ENCODE measurements around the gene BIN1. TPM values are rescaled to one million over a fixed set of nuclear protein-coding genes. Genes with fewer than 3 reads are reported as not detected.

Gene BIN1
- total and polyA plus RNA-seq, 2 donors (not counting 1 experiment from before 2014, with no cell fraction given): 90.6 to 92.3 TPM

DNA sequence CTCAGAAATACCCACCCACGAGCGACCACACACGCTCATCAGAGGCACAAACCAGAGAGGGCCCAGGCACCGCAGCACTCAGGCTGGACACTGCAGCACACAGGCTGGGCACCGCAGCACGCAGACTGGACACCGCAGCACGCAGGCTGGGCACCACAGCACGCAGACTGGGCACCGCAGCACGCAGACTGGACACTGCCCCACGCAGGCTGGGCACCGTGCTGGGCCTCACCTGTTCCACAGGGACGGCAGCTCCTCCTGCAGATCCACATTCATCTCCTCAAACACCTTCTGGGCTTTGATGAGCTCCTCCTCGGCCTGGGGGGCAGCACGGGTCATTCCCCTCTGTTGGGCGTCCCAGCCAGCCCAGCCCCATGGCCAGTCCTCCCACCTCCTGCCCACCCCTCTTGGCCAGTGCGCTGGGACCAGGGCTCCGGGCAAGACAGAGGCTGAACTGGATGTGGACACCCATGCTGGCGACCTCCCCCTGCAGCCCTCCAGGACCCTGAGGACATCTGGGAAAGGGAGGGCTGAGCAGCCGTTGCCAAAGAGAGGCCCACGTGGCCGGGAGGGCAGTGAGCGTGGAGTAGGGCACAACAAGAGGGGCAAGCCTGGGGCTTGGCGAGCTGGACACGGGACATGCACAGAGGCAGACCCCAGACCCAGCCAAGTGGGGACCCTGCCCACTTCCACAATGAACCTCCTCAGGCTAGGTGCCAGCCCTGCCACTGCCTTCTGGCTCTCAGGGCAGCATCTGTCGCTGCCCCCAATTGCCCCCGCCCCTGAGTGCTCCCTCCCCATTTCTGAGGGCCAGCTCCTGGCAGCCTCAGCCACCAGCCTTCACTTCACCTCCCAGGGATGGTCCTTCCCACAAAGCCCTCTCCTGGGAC, 43.0 kb downstream of the BIN1 start:
- no peaks in the 10 kb centered on the region for H3K27me3 Mint-ChIP-seq
- peaks cover 0 to 8% of the 10 kb centered on the region in 2 donors for H3K4me1 ChIP-seq (ENCODE audit: control insufficient read depth in 2 of 2, insufficient read depth in 2 of 2, low read length in 2 of 2)
- H3K27me3 ChIP-seq (replicated peaks in 1 of 4; ENCODE audit: control extremely low read depth in 1 of 4, control insufficient read depth in 3 of 4, insufficient read depth in 4 of 4, low read length in 3 of 4): no peaks in the 10 kb centered on the region
- H4K20me1 ChIP-seq (ENCODE audit: control insufficient read depth, insufficient read depth, low read length, poor library complexity, severe bottlenecking): peaks cover 75% of the 10 kb centered on the region
- no peak overlapping the region for H3K27ac ChIP-seq (ENCODE audit: low read length in 2 of 2)
- TF ChIP-seq EZH2 (IDR thresholded peaks at IDR 0.05; ENCODE audit: borderline replicate concordance, insufficient read depth, low read depth, low read length, poor library complexity, severe bottlenecking): no peak
- TF ChIP-seq, protein P1, sequence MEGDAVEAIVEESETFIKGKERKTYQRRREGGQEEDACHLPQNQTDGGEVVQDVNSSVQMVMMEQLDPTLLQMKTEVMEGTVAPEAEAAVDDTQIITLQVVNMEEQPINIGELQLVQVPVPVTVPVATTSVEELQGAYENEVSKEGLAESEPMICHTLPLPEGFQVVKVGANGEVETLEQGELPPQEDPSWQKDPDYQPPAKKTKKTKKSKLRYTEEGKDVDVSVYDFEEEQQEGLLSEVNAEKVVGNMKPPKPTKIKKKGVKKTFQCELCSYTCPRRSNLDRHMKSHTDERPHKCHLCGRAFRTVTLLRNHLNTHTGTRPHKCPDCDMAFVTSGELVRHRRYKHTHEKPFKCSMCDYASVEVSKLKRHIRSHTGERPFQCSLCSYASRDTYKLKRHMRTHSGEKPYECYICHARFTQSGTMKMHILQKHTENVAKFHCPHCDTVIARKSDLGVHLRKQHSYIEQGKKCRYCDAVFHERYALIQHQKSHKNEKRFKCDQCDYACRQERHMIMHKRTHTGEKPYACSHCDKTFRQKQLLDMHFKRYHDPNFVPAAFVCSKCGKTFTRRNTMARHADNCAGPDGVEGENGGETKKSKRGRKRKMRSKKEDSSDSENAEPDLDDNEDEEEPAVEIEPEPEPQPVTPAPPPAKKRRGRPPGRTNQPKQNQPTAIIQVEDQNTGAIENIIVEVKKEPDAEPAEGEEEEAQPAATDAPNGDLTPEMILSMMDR (IDR thresholded peaks at IDR 0.05): no peak
- H3K4me3 ChIP-seq (ENCODE audit: control extremely low read depth in 1 of 5, extremely low read depth in 1 of 5, insufficient read depth in 1 of 5, low read depth in 2 of 5, low read length in 4 of 5): no peak overlapping the region
- peaks cover 22% of the 10 kb centered on the region for H3K79me2 ChIP-seq (ENCODE audit: control insufficient read depth, insufficient read depth, low read length)
- no peak for DNase-seq
- no peaks in the 10 kb centered on the region for H3K9me3 ChIP-seq (ENCODE audit: control extremely low read depth in 1 of 3, control insufficient read depth in 2 of 3, insufficient read depth in 1 of 3, low read length in 2 of 3)
- no peak overlapping the region for H3K4me2 ChIP-seq (replicated peaks; ENCODE audit: low read depth, low read length, poor library complexity, severe bottlenecking)
- no peaks in the 10 kb centered on the region for H3K9me3 Mint-ChIP-seq (ENCODE audit: insufficient read depth)
- WGBS (ENCODE audit: insufficient coverage): 95% methylated on average over 26 of the region's 28 CpGs
- peaks cover 0 to 71% of the 10 kb centered on the region in 2 experiments for H3K36me3 ChIP-seq (replicated peaks in 1 of 2; ENCODE audit: control extremely low read depth in 1 of 2, control insufficient read depth in 1 of 2, extremely low read depth in 1 of 2, insufficient read depth in 2 of 2, low read length in 1 of 2)
- POLR2A ChIA-PET: no interaction called here
- CTCF ChIA-PET: interaction anchor here (1.9 kb wide), 1 partner anchor 415 kb away, joined by 6 read pairs; no protein-coding TSS in a partner anchor
- no peak overlapping the region for H3K9ac ChIP-seq (ENCODE audit: low read length)
- no peak overlapping the region for H3K27ac Mint-ChIP-seq
- H3K4me1 Mint-ChIP-seq: peaks cover 5% of the 10 kb centered on the region
- H3K4me3 Mint-ChIP-seq: no peak overlapping the region
- intact Hi-C loops (cut with micrococcal nuclease): no loop called here
- H2AFZ ChIP-seq (ENCODE audit: insufficient read depth, low read depth, low read length, poor library complexity, severe bottlenecking): no peak overlapping the region
- ATAC-seq (ENCODE audit: low read depth): no peak
